Glomerular visceral epithelial cell (primary cell): ENCODE data around the gene SPTBN5.

Experiments
- DNase-seq: peaks from one replicate; pipeline ENCODE4 v3.0.0-alpha.2; 2016; ENCODE audit errors: extremely low spot score

SPTBN5 gene

DNA sequence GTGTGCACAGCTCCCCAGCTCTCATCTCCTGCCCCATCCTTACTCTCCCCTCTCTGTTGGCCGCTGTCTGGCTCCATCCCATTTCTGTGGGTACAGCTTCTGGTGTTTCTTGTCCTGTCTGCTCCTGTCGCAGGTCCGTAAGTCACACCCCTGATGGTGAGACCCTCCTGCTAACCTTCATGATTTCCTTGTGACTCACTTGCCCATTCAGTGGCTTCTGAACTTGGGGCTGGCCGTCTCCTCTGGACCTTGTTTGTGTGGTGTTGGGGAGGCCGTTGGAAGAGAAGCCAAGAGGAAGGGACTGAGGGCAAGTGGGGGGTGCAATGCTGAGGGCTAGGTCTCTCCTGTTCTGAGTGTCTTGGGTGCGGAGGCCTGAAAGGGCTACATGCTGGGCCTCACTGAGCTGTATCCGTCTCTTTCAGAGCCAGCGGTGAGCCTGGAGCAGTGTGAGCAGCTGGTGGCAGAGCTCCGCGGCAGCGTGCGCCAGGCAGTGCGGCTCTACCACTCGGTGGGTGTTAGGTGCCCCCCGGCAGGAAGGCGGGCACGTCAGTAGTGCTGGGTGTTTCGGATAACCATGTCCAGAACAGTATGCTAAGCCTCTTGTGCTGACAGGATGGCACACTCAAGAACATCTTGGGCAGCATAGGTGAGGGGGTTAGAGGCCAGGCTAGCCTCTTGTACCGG lies 69.6 kb downstream of the SPTBN5 start:
- DNase-seq: no peak

DNA sequence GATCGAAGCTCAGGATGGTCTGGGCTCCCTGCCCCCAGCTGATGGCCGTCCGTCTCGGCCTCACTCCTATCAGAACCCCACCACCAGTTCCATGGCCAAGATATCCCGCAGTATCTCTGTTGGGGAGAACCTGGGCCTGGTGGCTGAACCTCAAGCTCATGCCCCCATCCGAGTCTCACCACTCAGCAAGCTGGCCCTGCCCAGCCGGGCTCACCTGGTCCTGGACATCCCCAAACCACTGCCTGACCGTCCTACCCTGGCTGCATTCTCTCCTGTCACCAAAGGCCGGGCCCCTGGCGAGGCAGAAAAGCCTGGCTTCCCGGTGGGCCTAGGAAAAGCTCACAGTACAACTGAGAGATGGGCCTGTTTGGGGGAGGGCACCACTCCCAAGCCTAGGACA lies 70.4 kb downstream of the SPTBN5 start:
- DNase-seq: no peak

DNA sequence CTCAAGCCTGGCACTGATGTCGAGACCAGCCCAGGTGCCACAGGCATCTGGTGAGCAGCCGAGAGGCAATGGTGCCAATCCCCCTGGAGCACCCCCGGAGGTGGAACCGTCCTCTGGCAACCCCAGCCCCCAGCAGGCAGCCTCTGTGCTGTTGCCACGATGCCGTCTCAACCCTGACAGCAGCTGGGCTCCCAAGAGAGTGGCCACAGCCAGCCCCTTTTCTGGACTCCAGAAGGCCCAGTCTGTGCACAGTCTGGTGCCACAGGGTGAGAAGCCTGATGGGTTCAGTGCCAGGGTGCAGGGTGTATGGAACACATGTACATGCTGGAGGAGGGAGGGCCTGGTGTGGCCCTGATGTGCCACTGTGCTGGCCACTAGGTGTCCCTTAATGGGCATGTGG lies 70.9 kb downstream of the SPTBN5 start:
- no peak for DNase-seq

DNA sequence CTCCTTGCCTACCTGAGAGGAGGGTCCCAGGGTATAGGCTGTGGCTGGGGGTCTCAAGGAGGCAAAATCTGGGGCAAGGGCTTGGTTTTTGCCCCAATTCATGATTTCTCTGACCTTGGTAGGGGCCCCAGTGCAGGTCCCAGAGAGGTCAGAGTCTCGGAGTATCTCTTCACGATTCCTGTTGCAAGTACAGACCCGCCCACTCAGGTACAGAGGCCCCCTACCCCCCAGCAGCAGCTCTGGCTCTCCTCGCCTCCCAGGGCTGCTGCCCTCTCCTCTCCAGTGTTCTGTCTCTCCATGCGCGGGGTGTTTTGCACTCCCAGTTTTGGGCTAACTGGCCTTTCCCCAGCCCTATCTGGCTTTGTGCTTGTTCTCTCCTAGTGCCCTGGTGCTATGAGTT lies 71.4 kb downstream of the SPTBN5 start:
- DNase-seq: no peak

DNA sequence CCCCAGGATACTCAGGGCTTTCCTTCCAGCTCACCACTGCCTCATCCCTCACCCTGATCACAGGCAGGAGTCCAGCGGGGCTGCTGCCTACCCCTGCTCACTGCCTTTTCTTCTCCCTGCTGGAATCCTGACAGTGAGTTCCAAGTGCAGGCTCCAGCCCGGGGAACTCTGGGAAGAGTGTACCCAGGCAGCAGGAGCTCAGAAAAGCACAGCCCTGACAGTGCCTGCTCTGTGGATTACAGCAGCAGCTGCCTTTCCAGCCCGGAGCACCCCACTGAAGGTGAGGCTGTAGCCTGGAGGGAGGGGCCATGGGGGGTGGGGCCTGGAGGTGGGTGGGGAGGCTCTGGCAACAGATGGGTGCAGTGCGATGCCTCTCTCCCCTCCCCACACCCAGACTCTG lies 72.0 kb downstream of the SPTBN5 start:
- DNase-seq: no peak

DNA sequence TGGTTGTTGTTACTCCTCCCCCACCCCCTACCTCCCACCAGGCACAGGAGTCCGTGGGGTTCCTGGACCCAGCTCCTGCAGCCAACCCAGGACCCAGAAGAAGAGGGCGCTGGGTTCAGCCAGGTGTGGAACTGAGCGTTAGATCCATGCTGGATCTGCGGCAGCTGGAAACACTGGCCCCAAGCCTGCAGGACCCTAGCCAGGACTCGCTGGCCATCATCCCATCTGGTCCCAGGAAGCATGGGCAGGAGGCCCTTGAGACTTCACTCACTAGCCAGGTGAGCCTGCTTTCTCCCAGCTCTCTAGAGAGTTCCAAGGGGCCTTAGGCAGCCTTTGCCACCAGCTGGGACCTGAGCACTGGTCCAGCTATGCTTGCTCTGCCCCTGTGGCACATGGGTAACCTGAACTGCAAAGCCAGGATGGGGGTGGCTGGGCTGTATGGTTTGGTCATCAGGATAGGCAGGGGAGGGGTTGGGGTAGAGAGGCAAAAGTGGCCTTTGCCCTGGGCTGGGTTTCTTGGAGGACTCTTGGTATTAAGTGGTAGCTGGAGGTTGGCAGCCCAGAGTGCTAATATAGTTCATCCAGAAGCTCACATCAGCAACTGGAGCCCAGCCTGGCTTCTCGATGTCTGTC lies 72.9 kb downstream of the SPTBN5 start:
- DNase-seq: no peak

DNA sequence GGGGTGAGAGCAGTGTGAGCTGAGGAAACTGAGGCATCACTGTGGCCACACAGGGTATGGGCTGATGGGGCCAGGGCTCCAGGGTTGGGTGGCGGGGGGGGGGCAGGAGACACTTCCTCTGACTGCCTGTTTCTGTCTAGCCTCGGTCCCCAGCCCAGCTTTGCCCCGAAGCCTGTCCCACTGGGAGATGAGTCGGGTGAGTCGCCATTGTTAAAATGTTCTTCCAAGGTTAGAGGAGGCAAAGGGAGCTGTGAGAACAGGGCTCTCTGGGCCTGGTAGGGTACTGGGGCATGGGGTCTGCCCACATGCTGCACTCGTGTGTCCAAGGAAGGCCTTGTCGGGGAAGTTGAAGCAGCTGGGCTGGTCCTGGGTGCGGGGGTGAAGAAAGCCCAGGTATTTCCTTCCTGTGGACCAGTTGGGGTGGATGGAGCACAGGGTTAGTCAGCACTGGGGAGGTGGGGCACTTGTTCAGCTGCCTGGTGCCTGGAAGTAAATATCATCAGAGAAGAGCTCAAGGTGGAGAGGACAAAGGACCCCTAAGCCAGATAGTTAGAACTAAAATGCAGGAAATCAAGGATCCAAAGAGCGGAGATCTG lies 74.3 kb downstream of the SPTBN5 start:
- no peak for DNase-seq

GRCh38 chr15:41817781-41818180 lies 76.1 kb downstream of the SPTBN5 start:
- no peak for DNase-seq

GRCh38 chr15:41817327-41817726 lies 76.5 kb downstream of the SPTBN5 start:
- DNase-seq: no peak

GRCh38 chr15:41816788-41817187 lies 77.1 kb downstream of the SPTBN5 start:
- DNase-seq: no peak

DNA sequence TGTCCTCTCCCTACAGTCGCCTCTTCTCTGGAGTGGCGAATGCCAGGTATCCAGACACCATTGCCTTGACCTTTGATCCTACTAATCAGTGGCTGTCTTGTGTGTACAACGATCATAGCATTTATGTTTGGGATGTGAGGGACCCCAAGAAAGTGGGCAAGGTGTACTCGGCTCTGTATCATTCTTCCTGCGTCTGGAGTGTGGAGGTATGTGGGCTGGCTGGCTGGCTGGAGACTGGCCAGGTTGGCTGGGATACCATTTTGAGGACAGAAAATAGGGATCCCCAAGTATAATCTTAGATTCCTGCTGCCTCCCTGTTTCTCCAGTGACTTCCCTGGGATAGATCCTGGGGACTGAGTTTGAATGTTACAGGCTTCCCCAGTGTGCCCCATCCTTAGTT lies 79.3 kb downstream of the SPTBN5 start:
- no peak for DNase-seq

DNA sequence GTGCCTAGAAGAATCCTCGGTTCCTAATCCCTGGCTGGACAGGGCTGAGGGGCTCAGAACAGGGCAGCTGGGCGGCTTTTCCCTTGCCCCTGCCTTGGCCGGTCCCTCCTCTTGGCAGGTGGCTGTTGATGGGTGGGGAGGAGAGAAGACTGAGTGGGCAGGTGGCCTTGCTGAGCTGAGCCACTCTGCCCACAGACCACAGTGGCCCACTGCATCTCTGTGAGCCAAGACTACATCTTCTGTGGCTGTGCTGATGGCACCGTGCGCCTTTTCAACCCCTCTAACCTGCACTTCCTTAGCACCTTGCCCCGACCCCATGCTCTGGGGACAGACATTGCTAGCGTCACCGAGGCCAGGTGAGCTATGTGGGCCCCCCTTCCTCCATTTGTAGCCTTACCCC lies 80.4 kb downstream of the SPTBN5 start:
- no peak for DNase-seq

DNA sequence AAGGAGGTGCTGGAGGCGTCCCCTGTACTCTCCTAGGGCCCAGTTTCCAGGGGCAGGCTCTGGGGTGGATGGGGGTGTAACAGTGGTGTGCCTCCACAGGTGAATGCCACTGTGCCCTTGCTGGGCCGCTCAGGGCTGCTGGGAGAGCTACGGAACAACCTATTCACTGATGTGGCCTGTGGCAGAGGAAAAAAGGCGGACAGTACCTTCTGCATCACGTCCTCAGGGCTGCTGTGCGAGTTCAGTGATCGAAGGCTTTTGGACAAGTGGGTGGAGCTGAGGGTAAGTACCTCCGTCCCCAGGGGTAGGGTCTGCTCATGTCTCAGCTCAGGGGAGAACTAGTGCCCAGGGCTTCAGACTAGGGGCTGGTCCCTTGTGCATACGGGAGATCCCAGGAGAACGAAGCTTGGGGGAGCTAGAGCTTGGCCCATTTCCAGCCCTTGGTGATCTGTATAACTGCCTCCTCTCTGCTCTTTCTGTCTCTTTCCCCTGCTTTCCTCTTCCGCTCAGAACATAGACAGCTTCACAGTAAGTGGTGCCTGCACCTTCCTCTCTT lies 81.0 kb downstream of the SPTBN5 start:
- DNase-seq: no peak

DNA sequence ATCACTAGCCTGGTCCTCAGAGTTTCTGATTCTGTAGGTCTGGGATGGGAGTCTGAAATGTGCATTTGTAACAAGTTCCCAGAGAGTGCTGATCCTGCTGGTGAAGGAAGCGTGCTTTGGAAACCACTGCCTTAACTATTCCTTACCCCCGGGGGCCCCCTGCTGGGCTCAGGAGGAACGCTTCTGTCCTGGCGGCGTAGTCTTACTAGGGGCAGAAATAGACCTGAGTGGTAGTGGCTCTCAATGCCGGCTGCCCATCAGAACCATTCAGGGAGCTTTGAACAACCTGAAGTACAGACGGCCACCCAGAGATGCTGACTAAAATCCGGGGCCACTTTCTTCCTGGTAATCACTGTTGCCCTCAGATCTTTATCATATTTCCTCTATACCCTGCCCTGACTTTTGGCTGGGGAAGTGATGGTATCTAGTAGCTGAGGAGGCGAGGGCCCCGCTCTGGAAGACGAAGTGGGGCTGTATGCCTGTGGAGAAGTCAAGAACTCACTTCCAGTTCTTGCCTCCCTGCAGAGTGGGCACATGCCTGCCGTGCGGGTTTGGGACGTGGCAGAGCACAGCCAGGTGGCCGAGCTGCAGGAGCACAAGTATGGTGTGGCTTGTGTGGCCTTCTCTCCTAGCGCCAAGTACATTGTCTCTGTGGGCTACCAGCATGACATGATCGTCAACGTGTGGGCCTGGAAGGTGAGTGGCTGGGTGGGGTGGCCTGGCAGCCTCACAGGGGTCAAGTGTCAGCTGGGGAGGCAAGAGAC lies 82.2 kb downstream of the SPTBN5 start:
- peak; percentile 83 for DNase-seq

- no peak for DNase-seq
These were observed 83.0 kb downstream of the SPTBN5 start for GRCh38 chr15:41810651-41811431.

GRCh38 chr15:41809526-41810220 lies 84.2 kb downstream of the SPTBN5 start:
- no peak for DNase-seq

GRCh38 chr15:41809121-41809520 lies 84.7 kb downstream of the SPTBN5 start:
- no peak for DNase-seq

- DNase-seq: no peak
These were observed 87.3 kb downstream of the SPTBN5 start for GRCh38 chr15:41806291-41807181.

DNA sequence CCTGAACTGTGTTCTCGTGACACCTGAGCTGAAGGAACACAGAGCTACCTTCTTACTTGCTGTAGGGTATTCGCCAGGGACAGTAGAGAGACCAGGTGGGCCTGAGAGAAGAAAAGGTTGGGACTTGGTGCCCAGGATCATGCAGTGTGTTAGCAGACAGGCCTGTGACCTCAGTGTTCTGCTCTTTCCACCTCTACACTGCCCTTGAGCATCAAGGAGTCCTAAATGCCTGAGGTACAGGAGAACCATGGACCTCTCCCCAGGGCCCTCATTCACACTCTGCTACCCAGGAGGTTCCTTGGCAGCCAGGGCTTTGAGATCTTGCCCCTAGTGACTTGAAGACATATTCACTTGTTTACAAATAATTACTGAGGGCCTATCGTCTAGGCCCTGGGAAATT lies 88.1 kb downstream of the SPTBN5 start:
- no peak for DNase-seq
